ENCODE measurements around the gene CIC.

Gene CIC

GRCh38 chr19:42268704-42269477, at the start of gene CIC:
CIC (plus strand) TSS chr19:42269252; CDS start chr19:42271784, 2,532 bp downstream.
- no peaks in the 10 kb centered on the region for H3K27me3 ChIP-seq
- peak within 1 kb of the TSS; percentile 96 to 99 for H3K27ac ChIP-seq
- peaks cover 19 to 23% (median 22%) of the 10 kb centered on the region in 3 donors for H3K36me3 ChIP-seq
- peaks cover 0 to 50% (median 32%) of the 10 kb centered on the region in 4 donors for H3K4me1 ChIP-seq
- peak within 1 kb of the TSS; percentile 70 to 75 for H3K4me3 ChIP-seq
- peak in 1 of 2 experiments; percentile 2 for TF ChIP-seq CTCF (IDR thresholded peaks at IDR 0.05)
- intact Hi-C loops (cut with DNase I; ENCODE audit: low total_unique reads): loop anchor here (1.0 kb wide), 1 partner anchor 15 kb away; no protein-coding TSS in a partner anchor
- peak; percentile 100 for DNase-seq
- no peaks in the 10 kb centered on the region for H3K9me3 ChIP-seq

DNA sequence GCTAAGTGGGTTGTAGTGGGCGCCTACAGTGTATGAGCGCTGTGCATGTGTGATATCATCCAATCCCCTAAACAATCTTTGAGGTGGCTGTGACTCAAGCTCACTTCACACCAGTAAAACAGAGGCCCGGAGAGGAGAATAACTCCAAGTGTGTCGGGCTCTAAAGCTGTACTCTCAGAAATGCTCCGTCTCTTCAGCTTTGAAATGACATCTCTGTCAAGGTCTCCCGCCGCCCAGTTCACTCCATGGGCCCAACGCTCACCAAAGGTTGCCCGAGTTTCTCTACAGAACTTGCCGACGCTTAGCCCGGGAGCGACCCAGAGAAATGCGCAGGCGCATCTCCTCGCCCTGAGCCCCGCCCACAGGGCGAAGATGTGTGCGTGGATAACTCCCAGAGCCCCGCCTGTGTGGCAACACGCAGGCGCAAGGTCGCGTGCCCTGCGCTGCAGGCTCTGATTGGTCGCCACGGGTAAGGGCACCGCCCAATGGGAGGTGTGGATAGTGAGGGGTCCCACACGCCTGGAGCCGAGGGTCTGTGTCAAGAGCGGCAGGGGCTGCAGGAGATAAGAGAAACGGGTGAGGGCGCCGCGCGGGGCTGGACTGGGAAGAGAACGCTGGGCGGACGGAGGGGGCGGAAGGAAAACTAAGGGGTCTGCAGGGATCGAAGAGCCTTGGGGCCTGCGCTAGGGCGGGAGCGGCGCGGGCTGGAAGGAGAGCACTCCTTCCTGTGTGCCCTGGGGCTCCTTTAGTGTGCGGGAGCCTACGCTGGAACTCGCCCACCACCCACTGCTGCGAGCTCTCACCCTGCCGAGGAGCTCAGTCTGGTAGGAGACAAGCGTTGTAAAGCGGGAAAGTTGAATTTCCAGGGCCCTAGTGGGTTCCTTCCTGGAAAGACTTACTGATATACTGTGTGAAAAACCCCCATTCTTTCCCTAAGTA, 49.0 kb upstream of the CIC start, which contains the start of gene ZNF526:
Gene ZNF526, plus strand, starts transcription at position 501 of the 939 bp plus-strand sequence. CDS start 4,092 bp downstream, outside the sequence.
- DNase-seq: peak; percentile 98
- peaks cover 0 to 54% (median 41%) of the 10 kb centered on the region in 4 donors for H3K4me1 ChIP-seq
- H3K27ac ChIP-seq: peak within 1 kb of the TSS; percentile 79 to 88
- no peak for TF ChIP-seq CTCF (IDR thresholded peaks at IDR 0.05)
- H3K36me3 ChIP-seq: peaks cover 9 to 14% (median 9%) of the 10 kb centered on the region in 3 donors
- no peaks in the 10 kb centered on the region for H3K9me3 ChIP-seq
- no peaks in the 10 kb centered on the region for H3K27me3 ChIP-seq
- peak within 1 kb of the TSS; percentile 85 to 86 for H3K4me3 ChIP-seq
- intact Hi-C loops (cut with DNase I; ENCODE audit: low total_unique reads): no loop called here

GRCh38 chr19:42220751-42221097, 48.3 kb upstream of the CIC start:
- no peak for DNase-seq
- peaks cover 15 to 19% (median 16%) of the 10 kb centered on the region in 3 donors for H3K36me3 ChIP-seq
- TF ChIP-seq CTCF (IDR thresholded peaks at IDR 0.05): no peak
- no peaks in the 10 kb centered on the region for H3K9me3 ChIP-seq
- peak overlapping the region; percentile 79 to 88 for H3K27ac ChIP-seq
- peaks cover 0 to 48% (median 37%) of the 10 kb centered on the region in 4 donors for H3K4me1 ChIP-seq
- intact Hi-C loops (cut with DNase I; ENCODE audit: low total_unique reads): no loop called here
- H3K4me3 ChIP-seq: peak overlapping the region; percentile 85 to 86
- no peaks in the 10 kb centered on the region for H3K27me3 ChIP-seq

DNA sequence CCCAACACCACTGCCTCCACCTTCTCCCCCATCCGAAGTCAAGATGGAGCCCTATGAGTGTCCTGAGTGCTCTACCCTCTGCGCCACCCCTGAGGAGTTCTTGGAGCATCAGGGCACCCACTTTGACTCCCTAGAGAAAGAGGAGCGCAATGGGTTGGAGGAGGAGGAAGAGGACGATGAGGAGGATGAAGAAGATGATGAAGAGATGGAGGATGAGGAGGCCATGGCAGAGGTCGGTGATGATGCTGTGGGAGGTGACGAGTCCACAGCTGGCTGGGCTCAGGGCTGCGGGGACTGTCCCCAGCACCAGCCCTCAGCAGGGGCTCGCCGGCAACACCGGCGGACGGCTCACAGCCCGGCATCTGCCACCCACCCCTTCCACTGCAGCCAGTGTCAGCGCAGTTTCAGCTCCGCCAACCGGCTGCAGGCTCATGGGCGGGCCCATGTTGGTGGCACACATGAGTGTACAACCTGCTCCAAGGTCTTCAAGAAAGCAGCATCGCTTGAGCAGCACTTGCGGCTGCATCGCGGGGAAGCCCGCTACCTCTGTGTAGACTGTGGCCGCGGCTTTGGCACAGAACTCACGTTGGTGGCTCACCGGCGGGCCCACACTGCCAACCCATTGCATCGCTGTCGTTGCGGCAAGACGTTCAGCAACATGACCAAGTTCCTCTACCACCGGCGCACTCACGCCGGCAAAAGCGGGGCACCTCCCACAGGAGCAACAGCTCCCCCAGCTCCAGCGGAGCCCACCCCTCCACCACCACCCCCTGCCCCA, 43.9 kb upstream of the CIC start:
- Histone ChIP-seq H3K4me1 (peaks cover 0 to 18% (median 12%) of the 10 kb centered on the region in 4 donors), H3K36me3 (peaks cover 35 to 63% (median 57%) of the 10 kb centered on the region in 3 donors), H3K9me3 (no peaks in the 10 kb centered on the region), H3K27me3 (no peaks in the 10 kb centered on the region), H3K27ac (no peak overlapping the region), H3K4me3 (no peak overlapping the region)
- no peak for TF ChIP-seq CTCF (IDR thresholded peaks at IDR 0.05)
- DNase-seq: no peak
- intact Hi-C loops (cut with DNase I; ENCODE audit: low total_unique reads): no loop called here

All from tibial artery (tissue), 4 donors.